Measurements from ENCODE around the gene AKT1S1. TPM values are rescaled to one million over a fixed set of nuclear protein-coding genes. Genes with fewer than 3 reads are reported as not detected.

Gene AKT1S1
- total RNA-seq, 2 experiments from 2014 or later: 7.3 to 19.8 TPM

DNA sequence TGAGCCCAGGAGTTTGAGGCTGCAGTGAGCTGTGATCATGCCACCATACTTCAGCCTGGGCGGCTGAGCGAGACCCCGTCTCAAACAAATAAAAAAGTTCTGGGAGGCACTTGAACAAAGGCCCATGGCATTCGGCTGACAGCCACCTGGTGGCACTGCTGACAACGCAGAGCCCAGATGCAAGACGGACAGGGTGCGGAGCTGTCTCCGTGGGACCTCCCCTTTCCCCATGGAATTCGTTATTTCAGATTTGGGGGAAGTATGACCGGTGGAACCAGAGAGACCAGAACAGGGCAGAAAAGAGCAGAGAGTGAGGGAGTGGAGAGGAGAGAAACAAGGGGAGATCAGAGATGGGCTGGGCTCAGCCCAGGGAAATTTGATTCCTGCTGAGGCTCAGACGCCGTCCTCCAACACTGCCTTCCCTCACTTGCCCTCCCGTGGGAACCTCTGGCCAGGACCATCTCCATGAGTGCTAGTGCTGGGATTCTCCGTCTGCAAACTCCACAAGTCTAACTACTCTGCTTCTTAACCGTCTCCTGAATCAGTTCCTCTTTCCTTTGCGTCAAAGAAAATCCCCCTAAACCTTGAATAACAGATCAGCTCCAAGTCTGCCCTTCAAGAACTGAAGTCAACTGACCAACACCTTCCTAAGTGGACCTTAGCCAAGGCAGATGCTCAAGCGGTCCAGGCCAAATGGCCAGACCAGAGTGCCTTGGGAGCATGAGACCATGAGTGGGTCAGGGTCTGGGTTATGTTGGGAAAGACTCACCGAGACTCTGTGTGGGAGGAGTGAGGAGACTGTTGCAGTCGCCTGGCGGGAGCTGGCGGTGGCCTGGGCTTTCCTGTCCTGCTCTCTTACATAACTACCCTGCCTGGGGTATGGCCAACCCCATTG, 39.9 kb upstream of the AKT1S1 start:
- H3K9me3 ChIP-seq (ENCODE audit: low read length): no peaks in the 10 kb centered on the region
- BruUV-seq (replicated peaks): no TSS peak
- no peak overlapping the region for H2AFZ ChIP-seq (ENCODE audit: low read length)
- TF ChIP-seq EZH2phosphoT487 (IDR thresholded peaks at IDR 0.05; ENCODE audit: borderline replicate concordance, low read depth, low read length): no peak
- TF ChIP-seq CTCF (conservative IDR thresholded peaks at IDR 0.05; ENCODE audit: low read length): peak; percentile 53
- no peaks in the 10 kb centered on the region for H3K9me2 ChIP-seq (ENCODE audit: insufficient read depth, low read length)
- DNase-seq (ENCODE audit: low spot score): no peak
- ChIA-PET CTCF (ENCODE audit: unreplicated experiment) (no interaction called here), POLR2A (no interaction called here)
- no peak overlapping the region for H3K4me3 ChIP-seq (ENCODE audit: low read depth, low read length, poor library complexity, severe bottlenecking)
- no peak overlapping the region for H3K27ac ChIP-seq (ENCODE audit: low read depth, low read length, poor library complexity, severe bottlenecking)
- H3K79me2 ChIP-seq (ENCODE audit: insufficient read depth, low read depth, low read length): peaks cover 65% of the 10 kb centered on the region
- H4K20me1 ChIP-seq (ENCODE audit: insufficient read depth, low read length): no peaks in the 10 kb centered on the region; the same call in 1 of the 2 replicates
- H3K4me1 ChIP-seq (ENCODE audit: insufficient read depth, low read length, poor library complexity, severe bottlenecking): peaks cover under 1% of the 10 kb centered on the region
- intact Hi-C loops (cut with micrococcal nuclease; ENCODE audit: unreplicated experiment): no loop called here
- peaks cover 95% of the 10 kb centered on the region for H3K36me3 ChIP-seq (ENCODE audit: insufficient read depth, low read length)
- H3K4me2 ChIP-seq (ENCODE audit: low read length): no peak overlapping the region

GRCh38 chr19:49915271-49915670, 38.1 kb upstream of the AKT1S1 start:
- H2AFZ ChIP-seq (ENCODE audit: low read length): no peak overlapping the region
- no peak overlapping the region for H3K27ac ChIP-seq (ENCODE audit: low read depth, low read length, poor library complexity, severe bottlenecking)
- H3K9me3 ChIP-seq (ENCODE audit: low read length): no peaks in the 10 kb centered on the region
- no peaks in the 10 kb centered on the region for H3K9me2 ChIP-seq (ENCODE audit: insufficient read depth, low read length)
- H3K4me2 ChIP-seq (ENCODE audit: low read length): no peak overlapping the region
- peaks cover 59% of the 10 kb centered on the region for H3K79me2 ChIP-seq (ENCODE audit: insufficient read depth, low read depth, low read length)
- peaks cover 14% of the 10 kb centered on the region for H3K4me1 ChIP-seq (ENCODE audit: insufficient read depth, low read length, poor library complexity, severe bottlenecking)
- intact Hi-C loops (cut with micrococcal nuclease; ENCODE audit: unreplicated experiment): no loop called here
- peaks cover 6% of the 10 kb centered on the region; the same call in 1 of the 2 replicates for H4K20me1 ChIP-seq (ENCODE audit: insufficient read depth, low read length)
- peaks cover 93% of the 10 kb centered on the region for H3K36me3 ChIP-seq (ENCODE audit: insufficient read depth, low read length)
- TF ChIP-seq CTCF (conservative IDR thresholded peaks at IDR 0.05; ENCODE audit: low read length): peak; percentile 43
- no peak for TF ChIP-seq EZH2phosphoT487 (IDR thresholded peaks at IDR 0.05; ENCODE audit: borderline replicate concordance, low read depth, low read length)
- ChIA-PET CTCF (ENCODE audit: unreplicated experiment) (no interaction called here), POLR2A (no interaction called here)
- DNase-seq (ENCODE audit: low spot score): no peak
- BruUV-seq (replicated peaks): no TSS peak
- H3K4me3 ChIP-seq (ENCODE audit: low read depth, low read length, poor library complexity, severe bottlenecking): no peak overlapping the region

- Histone ChIP-seq H3K79me2 (ENCODE audit: insufficient read depth, low read depth, low read length) (peaks cover 46% of the 10 kb centered on the region), H3K9me3 (ENCODE audit: low read length) (no peaks in the 10 kb centered on the region), H3K9me2 (ENCODE audit: insufficient read depth, low read length) (no peaks in the 10 kb centered on the region), H3K4me3 (ENCODE audit: low read depth, low read length, poor library complexity, severe bottlenecking) (no peak overlapping the region), H3K4me1 (ENCODE audit: insufficient read depth, low read length, poor library complexity, severe bottlenecking) (peaks cover 14% of the 10 kb centered on the region), H2AFZ (ENCODE audit: low read length) (no peak overlapping the region), H3K36me3 (ENCODE audit: insufficient read depth, low read length) (peaks cover 94% of the 10 kb centered on the region), H4K20me1 (ENCODE audit: insufficient read depth, low read length) (peaks cover 6% of the 10 kb centered on the region; the same call in 1 of the 2 replicates), H3K4me2 (ENCODE audit: low read length) (no peak overlapping the region), H3K27ac (ENCODE audit: low read depth, low read length, poor library complexity, severe bottlenecking) (no peak overlapping the region)
- DNase-seq (ENCODE audit: low spot score): no peak
- CTCF ChIA-PET (ENCODE audit: unreplicated experiment): no interaction called here
- BruUV-seq (replicated peaks): no TSS peak
- POLR2A ChIA-PET: no interaction called here
- TF ChIP-seq CTCF (conservative IDR thresholded peaks at IDR 0.05; ENCODE audit: low read length) (no peak), EZH2phosphoT487 (IDR thresholded peaks at IDR 0.05; ENCODE audit: borderline replicate concordance, low read depth, low read length) (no peak)
- intact Hi-C loops (cut with micrococcal nuclease; ENCODE audit: unreplicated experiment): no loop called here
Observed at GRCh38 chr19:49913720-49914119, 36.6 kb upstream of the AKT1S1 start.
